HepG2 (cell line): ENCODE results near the gene AS3MT. TPM values are rescaled to one million over a fixed set of nuclear protein-coding genes. Genes with fewer than 3 reads are reported as not detected.
A peak's percentile ranks its signal among the peaks of the same experiment; 100 is the strongest.

Experiments
- CREBL2 ChIP-seq: sonication (generic); formaldehyde crosslinking; IDR thresholded peaks from 2 replicates; pipeline ENCODE4 v1.8.1; 2023; ENCODE audit warnings: missing genetic modification reagents, mild to moderate bottlenecking, borderline replicate concordance
- ETS1 ChIP-seq: sonication (generic); formaldehyde crosslinking; IDR thresholded peaks from 2 replicates; pipeline ENCODE4 v1.4.0; 2020; ENCODE audit warnings: missing genetic modification reagents
- HNF4A ChIP-seq: sonication (generic); formaldehyde crosslinking; IDR thresholded peaks from 2 replicates; pipeline ENCODE4 v1.4.0; 2020; ENCODE audit warnings: missing genetic modification reagents
- HNRNPUL1 ChIP-seq: fragments of 200-400 bp; formaldehyde crosslinking; IDR thresholded peaks from 2 replicates; pipeline ENCODE4 v1.6.1; 2017; ENCODE audit warnings: low read depth, mild to moderate bottlenecking, low read length, moderate library complexity
- MXD1 ChIP-seq: sonication (generic); formaldehyde crosslinking; IDR thresholded peaks from 2 replicates; pipeline ENCODE4 v1.4.0; 2020; ENCODE audit warnings: mild to moderate bottlenecking, missing genetic modification reagents
- PITX1 ChIP-seq: sonication (generic); formaldehyde crosslinking; IDR thresholded peaks from 2 replicates; pipeline ENCODE4 v1.5.1; 2020; ENCODE audit warnings: mild to moderate bottlenecking, missing genetic modification reagents
- POLR2AphosphoS5 ChIP-seq: IDR thresholded peaks from 2 replicates; pipeline ENCODE4 v1.6.1; 2012; ENCODE audit warnings: low read depth, low read length
- PRDM10 ChIP-seq: sonication (generic); formaldehyde crosslinking; IDR thresholded peaks from 2 replicates; pipeline ENCODE4 v1.4.0; 2020; ENCODE audit warnings: low read depth, missing genetic modification reagents
- SP5 ChIP-seq: IDR thresholded peaks from 2 replicates; pipeline ENCODE4 v1.6.1; 2016; ENCODE audit warnings: low read depth, borderline replicate concordance
- SRY ChIP-seq: sonication (generic); formaldehyde crosslinking; IDR thresholded peaks from 2 replicates; pipeline ENCODE4 v1.8.0; 2022; ENCODE audit warnings: mild to moderate bottlenecking, missing genetic modification reagents
- TARDBP ChIP-seq: sonication (generic); formaldehyde crosslinking; IDR thresholded peaks from 2 replicates; pipeline ENCODE4 v1.8.0; 2022; ENCODE audit warnings: mild to moderate bottlenecking, missing genetic modification reagents
- ZFY ChIP-seq: sonication (generic); formaldehyde crosslinking; IDR thresholded peaks from 2 replicates; pipeline ENCODE4 v1.4.0; 2020; ENCODE audit warnings: missing genetic modification reagents
- ZKSCAN5 ChIP-seq: sonication (generic); formaldehyde crosslinking; IDR thresholded peaks from 2 replicates; pipeline ENCODE4 v1.5.1; 2020; ENCODE audit warnings: mild to moderate bottlenecking, missing genetic modification reagents
- ZNF331 ChIP-seq: sonication (generic); formaldehyde crosslinking; IDR thresholded peaks from 2 replicates; pipeline ENCODE4 v1.4.0; 2020; ENCODE audit warnings: missing genetic modification reagents
- ZNF333 ChIP-seq: sonication (generic); formaldehyde crosslinking; IDR thresholded peaks from 2 replicates; pipeline ENCODE4 v1.4.0; 2020; ENCODE audit warnings: mild to moderate bottlenecking, missing genetic modification reagents, borderline replicate concordance
- ZNF570 ChIP-seq: sonication (generic); formaldehyde crosslinking; IDR thresholded peaks from 2 replicates; pipeline ENCODE4 v1.4.0; 2020; ENCODE audit warnings: mild to moderate bottlenecking, missing genetic modification reagents, borderline replicate concordance
- ZNF598 ChIP-seq: sonication (generic); formaldehyde crosslinking; IDR thresholded peaks from 2 replicates; pipeline ENCODE4 v1.5.1; 2020; ENCODE audit warnings: mild to moderate bottlenecking, missing genetic modification reagents, borderline replicate concordance
- ZNF616 ChIP-seq: sonication (generic); formaldehyde crosslinking; IDR thresholded peaks from 2 replicates; pipeline ENCODE4 v1.5.0; 2020; ENCODE audit warnings: low read depth, mild to moderate bottlenecking, missing genetic modification reagents
- ZNF784 ChIP-seq: sonication (generic); formaldehyde crosslinking; IDR thresholded peaks from 2 replicates; pipeline ENCODE4 v1.5.1; 2020; ENCODE audit warnings: missing genetic modification reagents, mild to moderate bottlenecking, borderline replicate concordance
- ZSCAN30 ChIP-seq: sonication (generic); formaldehyde crosslinking; IDR thresholded peaks from 2 replicates; pipeline ENCODE4 v1.5.0; 2020; ENCODE audit warnings: mild to moderate bottlenecking, missing genetic modification reagents
- ZXDC ChIP-seq: sonication (generic); formaldehyde crosslinking; IDR thresholded peaks from 2 replicates; pipeline ENCODE4 v1.5.0; 2020; ENCODE audit warnings: mild to moderate bottlenecking, missing genetic modification reagents
- polyA plus RNA-seq, 8 experiments: library from polyadenylated mRNA; depleted of rRNA in 3 of 8; stranded (reverse) in 7 of 8; unstranded in 1 of 8; fragments of >200 nt; fragmentation: Illumina TruSeq in 4 of 8; extraction: Trizol in 4 of 8; gene quantifications; 2 replicates each; pipeline versions ENCODE4 v1.2.1 to v1.2.3, GENCODE V29; 2011 to 2016; ENCODE audit warnings: low read depth in 4 of 8, missing spikeins in 1 of 8, mixed read lengths in 1 of 8; ENCODE audit not compliant: insufficient read depth in 1 of 8
- total RNA-seq, 5 experiments: library from RNA; depleted of rRNA; stranded (reverse); fragments of >200 nt; fragmentation: Illumina TruSeq; extraction: Trizol; gene quantifications; 2 replicates each; pipeline ENCODE4 v1.2.3, GENCODE V29; 2016; ENCODE audit warnings: low read depth in 1 of 5

The AS3MT gene
- total and polyA plus RNA-seq, 2 of the 13 experiments (the other 11 are each of a cell fraction or from before 2014, with no cell fraction given): 8.7 to 17.4 TPM

- TF ChIP-seq PRDM10 (CRISPR knock-in tag) (peak; percentile 21; the same call in 1 of the 2 replicates), ZNF598 (CRISPR knock-in tag) (no peak; the same call in 1 of the 2 replicates), SP5 (CRISPR knock-in tag) (peak; percentile 42; the same call in 1 of the 2 replicates), HNRNPUL1 (no peak), ZKSCAN5 (no peak), ZNF784 (CRISPR knock-in tag) (peak; percentile 86), ZNF333 (CRISPR knock-in tag) (no peak), ZSCAN30 (CRISPR knock-in tag) (no peak), SRY (no peak), PITX1 (CRISPR knock-in tag) (peak; percentile 59; the same call in 1 of the 2 replicates), ZFY (CRISPR knock-in tag) (peak; percentile 56; the same call in 1 of the 2 replicates), POLR2AphosphoS5 (no peak), TARDBP (peak; percentile 59; the same call in 1 of the 2 replicates), ZXDC (CRISPR knock-in tag) (no peak), ZNF616 (CRISPR knock-in tag) (no peak), ZNF331 (CRISPR knock-in tag) (peak; percentile 82), ETS1 (CRISPR knock-in tag) (no peak), HNF4A (CRISPR knock-in tag) (peak; percentile 94), MXD1 (CRISPR knock-in tag) (no peak), CREBL2 (CRISPR knock-in tag) (0 out of 2 replicates have a peak, but pooled peaks have one; percentile 37), ZNF570 (CRISPR knock-in tag) (no peak)
These were observed 19.2 kb upstream of the AS3MT start (continued) for GRCh38 chr10:102850025-102850518.
